ENCODE measurements around the gene RABGGTA.

- TF ChIP-seq, protein P1, sequence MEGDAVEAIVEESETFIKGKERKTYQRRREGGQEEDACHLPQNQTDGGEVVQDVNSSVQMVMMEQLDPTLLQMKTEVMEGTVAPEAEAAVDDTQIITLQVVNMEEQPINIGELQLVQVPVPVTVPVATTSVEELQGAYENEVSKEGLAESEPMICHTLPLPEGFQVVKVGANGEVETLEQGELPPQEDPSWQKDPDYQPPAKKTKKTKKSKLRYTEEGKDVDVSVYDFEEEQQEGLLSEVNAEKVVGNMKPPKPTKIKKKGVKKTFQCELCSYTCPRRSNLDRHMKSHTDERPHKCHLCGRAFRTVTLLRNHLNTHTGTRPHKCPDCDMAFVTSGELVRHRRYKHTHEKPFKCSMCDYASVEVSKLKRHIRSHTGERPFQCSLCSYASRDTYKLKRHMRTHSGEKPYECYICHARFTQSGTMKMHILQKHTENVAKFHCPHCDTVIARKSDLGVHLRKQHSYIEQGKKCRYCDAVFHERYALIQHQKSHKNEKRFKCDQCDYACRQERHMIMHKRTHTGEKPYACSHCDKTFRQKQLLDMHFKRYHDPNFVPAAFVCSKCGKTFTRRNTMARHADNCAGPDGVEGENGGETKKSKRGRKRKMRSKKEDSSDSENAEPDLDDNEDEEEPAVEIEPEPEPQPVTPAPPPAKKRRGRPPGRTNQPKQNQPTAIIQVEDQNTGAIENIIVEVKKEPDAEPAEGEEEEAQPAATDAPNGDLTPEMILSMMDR (conservative IDR thresholded peaks at IDR 0.05; ENCODE audit: low read length), result no peak
- TF ChIP-seq EZH2phosphoT487 (IDR thresholded peaks at IDR 0.05; ENCODE audit: borderline replicate concordance, low read depth, low read length), result no peak
These were observed 7.0 kb upstream of the RABGGTA start for GRCh38 chr14:24278424-24278823.

Measured in OCI-LY7 (cell line).